DND-41 (cell line): ENCODE measurements around the gene ZNF488.

Experiments
- ATAC-seq: fragments of 200-7000 bp; cut with Tn5 transposase; 3 replicates; pipeline ENCODE4 v1.9.1; 2021; ENCODE audit warnings: low read depth; ENCODE audit not compliant: insufficient read depth
- DNase-seq: peaks from one replicate; pipeline ENCODE4 v3.0.0-alpha.2; 2020
- H2AFZ ChIP-seq: 2 replicates; pipeline ENCODE4 v1.6.0; 2012; ENCODE audit warnings: low read depth, low read length
- H3K27ac ChIP-seq: 2 replicates; pipeline ENCODE4 v1.5.1; 2012; ENCODE audit warnings: low read length, inconsistent platforms
- H3K27me3 ChIP-seq: fragments of 200-600 bp; sonication (generic); 2 replicates; pipeline ENCODE4 v1.6.0; 2012; ENCODE audit warnings: low read length, mild to moderate bottlenecking, inconsistent platforms; ENCODE audit not compliant: insufficient read depth, poor library complexity
- H3K36me3 ChIP-seq: 2 replicates; pipeline ENCODE4 v1.5.1; 2012; ENCODE audit warnings: low read length, inconsistent platforms; ENCODE audit not compliant: insufficient read depth
- H3K4me1 ChIP-seq: 2 replicates; pipeline ENCODE4 v1.5.1; 2012; ENCODE audit warnings: mild to moderate bottlenecking, low read length; ENCODE audit not compliant: insufficient read depth
- H3K4me2 ChIP-seq: 2 replicates; pipeline ENCODE4 v1.6.0; 2012; ENCODE audit warnings: mild to moderate bottlenecking, moderate library complexity, low read length, inconsistent platforms; ENCODE audit not compliant: insufficient read depth
- H3K4me3 ChIP-seq, 2 experiments: fragments of 200-600 bp in 1 of 2; shearing (Covaris generic) in 1 of 2; 2 replicates each; pipeline ENCODE4 v1.5.1; 2012 to 2016; ENCODE audit warnings: inconsistent platforms in 2 of 2, low read length in 2 of 2, mild to moderate bottlenecking in 2 of 2, low read depth in 1 of 2, moderate library complexity in 1 of 2
- H3K79me2 ChIP-seq: 2 replicates; pipeline ENCODE4 v1.6.0; 2012; ENCODE audit warnings: low read length, inconsistent platforms; ENCODE audit not compliant: insufficient read depth
- H3K9ac ChIP-seq: 2 replicates; pipeline ENCODE4 v1.6.0; 2012; ENCODE audit warnings: low read depth, mild to moderate bottlenecking, inconsistent platforms, low read length, moderate library complexity
- H3K9me3 ChIP-seq: 2 replicates; pipeline ENCODE4 v1.5.1; 2012; ENCODE audit warnings: low read length, moderate library complexity, mild to moderate bottlenecking, inconsistent platforms; ENCODE audit not compliant: insufficient read depth, severe bottlenecking
- H4K20me1 ChIP-seq: 2 replicates; pipeline ENCODE4 v1.6.0; 2012; ENCODE audit warnings: low read length; ENCODE audit not compliant: insufficient read depth
- CTCF ChIP-seq: IDR thresholded peaks from 2 replicates; pipeline ENCODE4 v1.5.1; 2012; ENCODE audit warnings: borderline replicate concordance, low read length, moderate library complexity, mild to moderate bottlenecking; ENCODE audit not compliant: poor library complexity, severe bottlenecking; ENCODE audit errors: extremely low read depth
- EZH2 ChIP-seq: IDR thresholded peaks from 3 replicates; pipeline ENCODE4 v1.6.1; 2012; ENCODE audit warnings: borderline replicate concordance, low read depth, mild to moderate bottlenecking, moderate library complexity, low read length, inconsistent platforms; ENCODE audit not compliant: severe bottlenecking

Gene ZNF488

GRCh38 chr10:47323087-47323486 is 61.0 kb downstream of the ZNF488 start:
- Histone ChIP-seq H4K20me1 (no peaks in the 10 kb centered on the region), H2AFZ (no peak overlapping the region), H3K27ac (no peak overlapping the region), H3K9me3 (no peaks in the 10 kb centered on the region), H3K4me2 (no peak overlapping the region), H3K9ac (no peak overlapping the region), H3K4me1 (no peaks in the 10 kb centered on the region), H3K36me3 (no peaks in the 10 kb centered on the region), H3K79me2 (no peaks in the 10 kb centered on the region), H3K4me3 (no peak overlapping the region), H3K27me3 (peaks cover 3% of the 10 kb centered on the region)
- TF ChIP-seq CTCF (no peak), EZH2 (no peak)
- DNase-seq (no peak), ATAC-seq (no peak)

- H3K4me3 ChIP-seq, result no peak within 1 kb of the TSS
- H3K36me3 ChIP-seq, result no peaks in the 10 kb centered on the region
- H3K27ac ChIP-seq, result no peak within 1 kb of the TSS
- H3K4me1 ChIP-seq, result no peaks in the 10 kb centered on the region
- no peak within 1 kb of the TSS for H3K4me2 ChIP-seq
- TF ChIP-seq EZH2 (no peak), CTCF (no peak)
- H2AFZ ChIP-seq, result no peak within 1 kb of the TSS
- no peaks in the 10 kb centered on the region for H3K79me2 ChIP-seq
- no peaks in the 10 kb centered on the region for H4K20me1 ChIP-seq
- DNase-seq (no peak), ATAC-seq (no peak)
- no peak within 1 kb of the TSS for H3K9ac ChIP-seq
- peaks cover 3% of the 10 kb centered on the region for H3K27me3 ChIP-seq
- H3K9me3 ChIP-seq, result no peaks in the 10 kb centered on the region
Observed at GRCh38 chr10:47322300-47323061, 61.6 kb downstream of the ZNF488 start, which contains the start of gene GDF2. Gene GDF2, plus strand, starts transcription at chr10:47322454. Its CDS starts 215 bp downstream, at chr10:47322669.

GRCh38 chr10:47321521-47322195 is 62.4 kb downstream of the ZNF488 start:
- TF ChIP-seq EZH2 (no peak), CTCF (no peak)
- Histone ChIP-seq H4K20me1 (no peaks in the 10 kb centered on the region), H3K9ac (no peak overlapping the region), H3K9me3 (no peaks in the 10 kb centered on the region), H3K4me3 (no peak overlapping the region), H2AFZ (no peak overlapping the region), H3K79me2 (no peaks in the 10 kb centered on the region), H3K27me3 (peaks cover 3% of the 10 kb centered on the region), H3K4me1 (no peaks in the 10 kb centered on the region), H3K4me2 (no peak overlapping the region), H3K27ac (no peak overlapping the region), H3K36me3 (no peaks in the 10 kb centered on the region)
- ATAC-seq (no peak), DNase-seq (no peak)
